ENCODE results near the gene SARNP. TPM values are rescaled to one million over a fixed set of nuclear protein-coding genes. Genes with fewer than 3 reads are reported as not detected.

The SARNP gene
- total RNA-seq, 4 donors from 2014 or later, result 38.0 to 50.7 (median 45.0) TPM

- DNase-seq, result no peak
- Histone ChIP-seq H3K4me1 (no peaks in the 10 kb centered on the region), H3K27ac (no peak overlapping the region), H3K27me3 (no peaks in the 10 kb centered on the region), H3K4me3 (no peak overlapping the region), H3K36me3 (peaks cover 0 to 84% (median 31%) of the 10 kb centered on the region in 4 donors), H3K9me3 (no peaks in the 10 kb centered on the region)
- 93 to 97% methylated on average over 2 to 7 of the region's 7 CpGs for WGBS, 2 donors (ENCODE audit: low coverage in 1 of 2)
- intact Hi-C loops (cut with DNase I; ENCODE audit: low total_unique reads), result no loop called here
- in situ Hi-C loops (cut with MboI; ENCODE audit: low pct_ligation_motif_present in 1 of 4, low pct_unique_long_range_greater_than_20kb in 1 of 4, low sequenced_read_pairs in 3 of 4), result no loop called here
- TF ChIP-seq POLR2A (IDR thresholded peaks at IDR 0.05), result no peak
- no peak for TF ChIP-seq POLR2AphosphoS5 (IDR thresholded peaks at IDR 0.05)
- TF ChIP-seq EP300 (IDR thresholded peaks at IDR 0.05; ENCODE audit: low read depth), result no peak
- TF ChIP-seq CTCF (IDR thresholded peaks at IDR 0.05), result no peak
Measured at GRCh38 chr12:55788546-55788945, 29.0 kb downstream of the SARNP start.

GRCh38 chr12:55780685-55781084 is 36.8 kb downstream of the SARNP start:
- no peaks in the 10 kb centered on the region for H3K4me1 ChIP-seq
- H3K4me3 ChIP-seq, result no peak overlapping the region
- 62 to 88% methylated on average over 2 of the region's 2 CpGs for WGBS, 2 donors (ENCODE audit: low coverage in 1 of 2)
- intact Hi-C loops (cut with DNase I; ENCODE audit: low total_unique reads), result no loop called here
- DNase-seq, result no peak
- no peaks in the 10 kb centered on the region for H3K27me3 ChIP-seq
- TF ChIP-seq POLR2AphosphoS5 (IDR thresholded peaks at IDR 0.05) (no peak), EP300 (IDR thresholded peaks at IDR 0.05; ENCODE audit: low read depth) (no peak), POLR2A (IDR thresholded peaks at IDR 0.05) (no peak), CTCF (IDR thresholded peaks at IDR 0.05) (no peak)
- peaks cover 0 to 60% (median 25%) of the 10 kb centered on the region in 4 donors for H3K36me3 ChIP-seq
- in situ Hi-C loops (cut with MboI; ENCODE audit: low pct_ligation_motif_present in 1 of 4, low pct_unique_long_range_greater_than_20kb in 1 of 4, low sequenced_read_pairs in 3 of 4), result no loop called here
- no peaks in the 10 kb centered on the region for H3K9me3 ChIP-seq
- no peak overlapping the region for H3K27ac ChIP-seq

- Histone ChIP-seq H3K27me3 (no peaks in the 10 kb centered on the region), H3K27ac (no peak overlapping the region), H3K36me3 (peaks cover 0 to 35% (median 16%) of the 10 kb centered on the region in 4 donors), H3K4me3 (no peak overlapping the region), H3K9me3 (no peaks in the 10 kb centered on the region), H3K4me1 (no peaks in the 10 kb centered on the region)
- in situ Hi-C loops (cut with MboI; ENCODE audit: low pct_ligation_motif_present in 1 of 4, low pct_unique_long_range_greater_than_20kb in 1 of 4, low sequenced_read_pairs in 3 of 4) (no loop called here), intact Hi-C loops (cut with DNase I; ENCODE audit: low total_unique reads) (no loop called here)
- DNase-seq, result no peak
- 97 to 100% methylated on average over 3 of the region's 3 CpGs for WGBS, 2 donors (ENCODE audit: low coverage in 1 of 2)
- TF ChIP-seq CTCF (IDR thresholded peaks at IDR 0.05) (no peak), EP300 (IDR thresholded peaks at IDR 0.05; ENCODE audit: low read depth) (no peak), POLR2AphosphoS5 (IDR thresholded peaks at IDR 0.05) (no peak), POLR2A (IDR thresholded peaks at IDR 0.05) (no peak)
Measured at GRCh38 chr12:55777856-55778255, 39.7 kb downstream of the SARNP start.

- Histone ChIP-seq H3K9me3 (no peaks in the 10 kb centered on the region), H3K36me3 (peaks cover 0 to 4% (median 0%) of the 10 kb centered on the region in 4 donors), H3K4me1 (no peaks in the 10 kb centered on the region), H3K27me3 (no peaks in the 10 kb centered on the region), H3K4me3 (no peak overlapping the region), H3K27ac (no peak overlapping the region)
- no peak for DNase-seq
- TF ChIP-seq CTCF (IDR thresholded peaks at IDR 0.05), result no peak
- TF ChIP-seq POLR2AphosphoS5 (IDR thresholded peaks at IDR 0.05), result no peak
- TF ChIP-seq POLR2A (IDR thresholded peaks at IDR 0.05), result no peak
- no peak for TF ChIP-seq EP300 (IDR thresholded peaks at IDR 0.05; ENCODE audit: low read depth)
- 68 to 80% methylated on average over 2 to 6 of the region's 6 CpGs for WGBS, 2 donors (ENCODE audit: low coverage in 1 of 2)
- intact Hi-C loops (cut with DNase I; ENCODE audit: low total_unique reads) (no loop called here), in situ Hi-C loops (cut with MboI; ENCODE audit: low pct_ligation_motif_present in 1 of 4, low pct_unique_long_range_greater_than_20kb in 1 of 4, low sequenced_read_pairs in 3 of 4) (no loop called here)
Measured at GRCh38 chr12:55771736-55772135, 45.8 kb downstream of the SARNP start.

Data from transverse colon (tissue), 4 donors.